ENCODE data around the gene SLC35D3. TPM values are rescaled to one million over a fixed set of nuclear protein-coding genes. Genes with fewer than 3 reads are reported as not detected.
"Not testable (repeated sequence)": the region's sequence is repeated elsewhere in the genome, so short reads cannot be mapped to it uniquely, and the experiment has no call there.

Gene SLC35D3
- total RNA-seq, 6 experiments from 2014 or later, result not detected

DNA sequence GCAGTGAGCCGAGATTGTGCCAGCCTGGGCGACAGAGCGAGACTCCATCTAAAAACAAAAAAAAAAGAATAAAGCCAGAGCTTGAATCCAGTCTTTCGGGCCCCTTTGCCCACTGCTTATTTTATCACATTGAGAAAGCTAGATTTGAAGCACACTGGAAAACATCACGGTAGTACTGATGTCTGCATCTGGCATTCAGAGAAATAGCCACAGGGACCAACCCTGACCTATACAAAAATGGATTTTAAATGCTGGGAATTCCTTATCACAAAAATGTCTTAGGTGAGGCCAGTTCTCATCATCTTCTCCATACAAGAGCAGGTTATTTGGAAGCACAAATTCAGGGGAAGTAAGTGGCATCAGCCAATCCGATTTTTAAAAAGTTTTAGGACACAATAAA is 49.5 kb downstream of the SLC35D3 start:
- H3K9me3 ChIP-seq, result no peaks in the 10 kb centered on the region
- intact Hi-C loops (cut with DNase I), result no loop called here
- H3K4me3 ChIP-seq, result no peak overlapping the region
- WGBS (ENCODE audit: insufficient coverage, low coverage, low lambda C conversion rate, missing lambda C conversion rate), result 81% methylated on average over 6 of the region's 6 CpGs
- no peak for TF ChIP-seq POLR2A (IDR thresholded peaks at IDR 0.05)
- TF ChIP-seq, protein P1, sequence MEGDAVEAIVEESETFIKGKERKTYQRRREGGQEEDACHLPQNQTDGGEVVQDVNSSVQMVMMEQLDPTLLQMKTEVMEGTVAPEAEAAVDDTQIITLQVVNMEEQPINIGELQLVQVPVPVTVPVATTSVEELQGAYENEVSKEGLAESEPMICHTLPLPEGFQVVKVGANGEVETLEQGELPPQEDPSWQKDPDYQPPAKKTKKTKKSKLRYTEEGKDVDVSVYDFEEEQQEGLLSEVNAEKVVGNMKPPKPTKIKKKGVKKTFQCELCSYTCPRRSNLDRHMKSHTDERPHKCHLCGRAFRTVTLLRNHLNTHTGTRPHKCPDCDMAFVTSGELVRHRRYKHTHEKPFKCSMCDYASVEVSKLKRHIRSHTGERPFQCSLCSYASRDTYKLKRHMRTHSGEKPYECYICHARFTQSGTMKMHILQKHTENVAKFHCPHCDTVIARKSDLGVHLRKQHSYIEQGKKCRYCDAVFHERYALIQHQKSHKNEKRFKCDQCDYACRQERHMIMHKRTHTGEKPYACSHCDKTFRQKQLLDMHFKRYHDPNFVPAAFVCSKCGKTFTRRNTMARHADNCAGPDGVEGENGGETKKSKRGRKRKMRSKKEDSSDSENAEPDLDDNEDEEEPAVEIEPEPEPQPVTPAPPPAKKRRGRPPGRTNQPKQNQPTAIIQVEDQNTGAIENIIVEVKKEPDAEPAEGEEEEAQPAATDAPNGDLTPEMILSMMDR (IDR thresholded peaks at IDR 0.05), result no peak
- H3K27ac ChIP-seq, result no peak overlapping the region
- DNase-seq, result no peak
- H3K27me3 ChIP-seq, result no peaks in the 10 kb centered on the region
- no peaks in the 10 kb centered on the region for H3K36me3 ChIP-seq
- no peaks in the 10 kb centered on the region for H3K4me1 ChIP-seq
- no peak for ATAC-seq

DNA sequence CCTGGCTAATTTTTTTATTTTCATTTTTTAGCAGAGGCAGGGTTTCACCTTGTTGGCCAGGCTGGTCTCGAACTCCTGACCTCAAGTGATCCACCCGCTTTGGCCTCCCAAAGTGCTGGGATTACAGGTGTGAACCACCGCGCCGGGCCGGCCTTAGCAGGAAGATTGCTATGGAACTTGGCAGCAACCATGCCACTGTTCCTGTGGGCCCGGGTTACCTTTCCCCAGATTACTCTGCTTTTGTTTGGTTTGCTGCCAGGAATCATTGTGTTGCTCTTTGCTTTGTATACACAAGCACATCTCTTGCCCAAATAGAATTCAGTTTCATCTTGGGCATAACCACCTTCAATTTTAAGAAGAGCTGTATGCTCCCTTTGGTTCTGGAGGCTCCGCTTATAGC is 51.7 kb downstream of the SLC35D3 start:
- peak; percentile 76 to 82 (median 78) for ATAC-seq
- H3K4me3 ChIP-seq; intact Hi-C loops (cut with DNase I); DNase-seq; H3K27me3 ChIP-seq; H3K4me1 ChIP-seq; H3K27ac ChIP-seq; H3K9me3 ChIP-seq; H3K36me3 ChIP-seq: not testable (repeated sequence)
- 56% methylated on average over 7 of the region's 8 CpGs for WGBS (ENCODE audit: insufficient coverage, low coverage, low lambda C conversion rate, missing lambda C conversion rate)

Small RNAs within 50 kb of the gene (small RNA-seq; reads per million reads assigned to genes)
- gene RF00019, result 0 reads per million in 2 experiments
- gene RPL35AP3, result 0 reads per million in 2 experiments

Other genes with a start within 250 kb of the SLC35D3 start
- 10 to 100 TPM in 1 of 6 experiments, 1 to 10 TPM in 5; 5.0 to 10.4 (median 6.9) TPM for gene MAP3K5, start 129.8 kb upstream of the SLC35D3 start, total RNA-seq
- gene PEX7, start 99.7 kb upstream of the SLC35D3 start, total RNA-seq, result 1 to 10 TPM; 4.8 to 8.7 (median 5.2) TPM
- gene IL20RA, start 122.7 kb downstream of the SLC35D3 start, total RNA-seq, result under 1 TPM; 0.06 to 0.70 (median 0.12) TPM